DLD1 (cell line): ENCODE results near the gene HES3.

Experiments
- in situ Hi-C: cut with HindIII; loops from 2 replicates; pipeline ENCODE4 v1.10.0; 2017; ENCODE audit warnings: low sequenced_read_pairs

HES3 gene

GRCh38 chr1:6245086-6245868, 1.3 kb downstream of the HES3 start:
- in situ Hi-C loops: no loop called here

GRCh38 chr1:6245869-6246496, 2.0 kb downstream of the HES3 start:
- in situ Hi-C loops: no loop called here

DNA sequence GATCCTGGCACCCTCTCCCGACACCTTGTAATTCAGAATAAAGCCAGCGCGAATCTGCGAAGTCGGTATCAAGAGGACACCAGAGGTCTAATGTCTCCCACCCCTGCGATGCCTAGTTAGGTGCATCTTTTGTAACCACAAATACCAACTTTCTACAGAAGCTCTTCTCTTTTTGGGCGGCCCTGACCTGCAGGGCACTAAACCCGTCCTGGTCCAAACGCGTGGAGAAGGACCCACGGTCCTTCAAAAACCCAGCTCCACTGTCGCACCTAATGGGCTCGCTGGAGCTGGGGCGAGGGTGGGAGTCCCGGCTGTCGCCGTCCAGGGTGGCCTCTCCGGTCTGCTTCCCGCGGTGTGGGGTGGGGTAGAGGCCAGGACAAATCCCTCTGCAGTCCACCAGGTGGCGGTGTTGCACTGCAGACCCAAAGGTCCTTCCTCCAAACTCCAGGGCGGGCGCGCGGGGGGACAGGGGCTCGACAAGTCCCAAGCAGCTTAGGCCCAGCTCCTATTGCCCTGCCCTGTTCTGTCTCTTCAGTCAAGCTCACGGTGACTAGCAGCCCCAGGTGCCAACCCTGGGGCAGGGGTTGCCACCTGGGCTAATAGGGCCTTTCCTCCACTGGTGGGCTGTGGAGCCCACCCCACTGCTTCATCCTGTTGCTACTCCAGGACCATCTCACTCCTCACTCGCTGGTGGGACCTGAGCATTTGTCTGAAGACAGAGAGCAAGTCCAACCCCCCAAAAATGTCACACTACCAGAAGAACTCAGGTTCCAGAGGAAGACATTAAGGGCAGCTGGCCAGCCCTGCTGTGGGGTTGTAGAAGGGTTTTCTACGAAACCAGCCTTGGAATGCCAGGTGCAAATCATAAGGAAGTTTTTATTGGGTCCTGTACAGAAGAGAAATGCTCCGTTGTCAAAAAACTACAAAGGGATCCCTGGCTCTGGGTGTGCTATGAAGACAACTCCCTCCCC, 2.8 kb downstream of the HES3 start:
- in situ Hi-C loops: no loop called here

GRCh38 chr1:6247651-6248050, 3.7 kb downstream of the HES3 start:
- in situ Hi-C loops: no loop called here

- in situ Hi-C loops: no loop called here
These were observed 4.3 kb downstream of the HES3 start for GRCh38 chr1:6248161-6248776.

- in situ Hi-C loops: no loop called here
These were observed 5.2 kb downstream of the HES3 start for GRCh38 chr1:6248932-6249738.

DNA sequence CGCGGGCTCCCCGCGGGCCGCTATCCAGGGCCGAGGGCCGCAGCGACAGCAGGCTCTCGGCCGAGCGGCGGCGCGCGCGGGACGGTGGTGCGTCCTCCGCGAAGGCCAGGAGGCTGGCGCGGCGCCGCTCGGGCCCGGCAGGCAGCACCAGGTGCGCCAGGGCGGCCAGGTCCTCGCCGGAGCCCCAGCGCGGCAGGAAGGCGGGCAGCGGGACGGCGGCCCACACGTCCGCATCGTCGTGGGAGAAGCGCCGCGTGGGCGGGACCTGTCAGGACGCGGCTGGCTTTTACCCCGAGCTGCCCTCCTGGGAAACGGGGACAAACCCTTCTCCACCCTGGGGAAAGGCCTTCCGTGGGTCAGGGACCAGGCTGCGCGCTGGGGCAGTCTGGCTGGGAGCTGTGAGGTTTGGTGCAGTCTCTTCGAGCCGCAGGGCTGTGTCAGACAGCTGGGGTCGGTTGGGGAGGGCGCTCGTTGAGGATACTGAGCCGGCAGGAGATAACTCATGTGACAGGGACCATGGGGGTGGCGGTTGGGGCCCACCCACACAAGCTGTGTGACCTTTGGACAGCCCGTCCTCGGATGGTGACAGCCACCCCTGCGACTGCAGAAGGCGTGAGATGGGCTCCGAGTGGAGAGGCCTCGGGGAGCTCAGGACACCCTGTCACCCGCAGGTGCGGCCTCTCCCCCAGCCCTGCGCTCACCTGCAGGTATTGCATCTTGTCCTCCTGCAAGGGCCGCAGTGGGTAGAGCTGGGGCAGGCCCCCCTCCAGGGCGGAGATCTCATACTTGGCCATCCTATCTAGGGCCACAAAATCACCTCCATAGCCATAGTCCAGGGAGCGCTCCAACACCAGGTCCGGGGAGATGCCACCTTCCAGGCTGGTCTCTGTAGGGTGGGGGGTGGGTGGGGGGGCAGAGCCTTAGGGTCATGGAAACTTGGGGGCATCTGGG, 6.0 kb downstream of the HES3 start:
- in situ Hi-C loops: no loop called here

GRCh38 chr1:6251233-6251632, 7.3 kb downstream of the HES3 start:
- in situ Hi-C loops: no loop called here

GRCh38 chr1:6251681-6252373, 7.8 kb downstream of the HES3 start:
- in situ Hi-C loops: no loop called here

DNA sequence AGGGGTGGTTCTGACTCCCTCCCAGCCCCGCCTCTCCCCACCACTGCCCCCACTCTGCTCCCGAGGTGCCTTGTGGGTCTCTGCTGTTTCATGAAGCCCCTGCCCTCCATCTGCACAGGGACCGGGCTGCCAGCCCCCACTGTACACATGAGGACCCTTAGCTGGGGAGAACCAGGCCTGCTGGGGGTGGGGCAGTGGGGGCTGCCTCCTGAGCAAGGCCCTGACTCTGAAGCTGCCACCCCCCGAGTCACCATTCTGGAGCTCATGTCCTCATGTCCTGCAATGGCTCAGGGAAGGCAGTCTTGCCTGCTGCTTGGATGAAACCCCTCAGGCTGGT, 8.4 kb downstream of the HES3 start:
- in situ Hi-C loops: no loop called here

DNA sequence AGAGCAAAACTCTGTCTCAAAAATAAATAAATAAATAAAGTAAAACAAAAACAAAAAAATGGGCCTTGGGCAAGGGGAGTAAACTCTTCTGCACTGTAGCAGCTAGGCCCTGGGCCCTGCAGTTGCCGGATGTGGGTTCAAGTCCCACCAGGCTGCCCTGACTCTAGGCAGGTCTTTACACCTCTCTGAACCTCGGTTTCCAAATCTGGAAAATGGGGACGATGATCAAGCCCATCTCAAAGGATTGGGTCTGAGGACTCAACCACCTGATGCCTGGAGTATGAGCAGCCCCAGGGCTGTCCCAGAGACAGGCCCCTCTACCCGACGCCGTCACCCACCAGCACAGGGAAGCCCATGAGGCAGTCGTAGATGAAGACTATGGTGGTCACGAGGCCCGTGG, 9.4 kb downstream of the HES3 start:
- in situ Hi-C loops: no loop called here

GRCh38 chr1:6254691-6255090, 10.7 kb downstream of the HES3 start:
- in situ Hi-C loops: no loop called here

GRCh38 chr1:6256645-6257044, 12.7 kb downstream of the HES3 start:
- in situ Hi-C loops: no loop called here

- in situ Hi-C loops: no loop called here
These were observed 13.6 kb downstream of the HES3 start for GRCh38 chr1:6257541-6258069.

- in situ Hi-C loops: no loop called here
These were observed 14.7 kb downstream of the HES3 start for GRCh38 chr1:6258675-6259074.

DNA sequence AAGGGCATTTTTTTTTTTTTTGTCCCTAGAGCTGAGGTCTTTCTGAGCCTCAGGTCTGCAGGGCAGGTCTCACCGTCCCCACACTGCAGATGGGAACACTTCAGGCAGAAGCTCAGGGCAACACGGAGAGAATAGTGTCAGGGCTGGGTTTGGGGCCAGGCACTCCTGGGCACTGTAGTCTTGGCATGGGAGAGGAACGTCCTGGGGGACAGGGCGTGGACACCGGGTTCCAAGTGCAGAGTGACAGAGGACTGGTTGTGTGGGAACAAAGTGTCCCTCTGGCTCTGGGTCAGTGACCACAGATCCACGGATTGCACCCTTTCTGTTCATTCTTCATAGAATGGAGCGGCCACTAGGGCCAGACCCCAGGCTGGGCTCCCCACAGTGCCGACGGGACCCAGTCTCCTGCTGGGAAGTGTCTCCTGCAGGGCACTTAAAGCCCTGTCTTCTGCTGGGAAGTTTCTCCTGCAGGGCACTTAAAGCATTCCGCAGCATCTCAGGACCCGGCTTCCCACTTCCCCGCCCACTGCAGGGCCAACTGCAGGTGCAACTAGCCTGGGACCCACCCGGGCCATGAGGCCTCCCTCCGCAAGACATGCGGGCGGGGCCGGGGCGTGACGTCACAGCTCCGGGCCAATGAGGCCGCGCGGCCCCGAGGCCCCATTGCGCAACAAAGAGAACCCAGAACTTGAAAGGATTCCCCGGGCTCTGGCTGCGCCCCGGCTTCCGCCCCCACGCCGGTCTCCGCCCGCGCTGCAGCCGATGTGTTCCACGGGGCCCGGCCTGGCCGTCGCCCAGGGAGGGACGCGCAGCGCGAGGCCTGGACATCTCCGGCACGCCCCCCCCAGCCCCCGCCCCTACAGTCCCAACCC, 15.7 kb downstream of the HES3 start:
- in situ Hi-C loops: no loop called here

- in situ Hi-C loops: no loop called here
These were observed 16.5 kb downstream of the HES3 start for GRCh38 chr1:6260433-6260934.
